Measurements from ENCODE around the gene ZNF311.
A peak's percentile ranks its signal among the peaks of the same experiment; 100 is the strongest.

The ZNF311 gene

DNA sequence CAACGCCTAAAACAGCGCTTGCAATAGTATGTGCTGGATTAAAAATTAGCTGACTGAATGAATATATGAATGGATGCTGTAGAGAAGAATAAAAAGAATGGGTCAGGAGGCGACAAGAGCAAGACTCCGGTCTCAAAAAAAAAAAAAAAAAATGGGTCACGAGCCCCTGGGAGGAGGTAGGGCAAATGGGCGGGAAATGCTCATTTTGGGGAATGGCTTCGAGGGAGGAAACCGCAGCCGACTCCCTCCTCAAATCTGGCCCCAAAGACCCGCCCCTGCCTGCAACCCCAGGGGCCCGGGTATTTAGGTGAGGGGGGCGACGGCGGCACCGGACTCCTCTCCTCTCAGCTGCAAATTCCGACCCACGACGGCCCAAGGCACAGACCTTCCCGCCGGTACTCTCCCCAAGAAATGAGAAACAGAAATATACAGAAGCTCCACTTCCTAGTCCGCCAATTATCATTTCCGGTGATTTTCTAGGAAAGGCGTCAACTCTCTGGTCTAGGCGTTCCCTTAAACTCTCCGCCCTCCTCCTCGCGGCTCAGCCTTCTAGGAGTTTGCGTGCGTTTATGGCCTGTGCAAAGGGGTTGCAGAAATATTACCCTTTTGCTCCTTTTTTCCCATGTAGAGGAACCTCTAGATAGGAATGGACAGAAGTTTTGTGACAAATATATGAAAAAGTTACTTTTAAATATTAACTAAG, at the start of gene ZNF311:
Gene ZNF311, minus strand, starts transcription at position 133 of the 703 bp plus-strand sequence. CDS start 1,361 bp downstream, outside the sequence.
- peak; percentile 62 for DNase-seq (ENCODE audit: low read depth)

DNA sequence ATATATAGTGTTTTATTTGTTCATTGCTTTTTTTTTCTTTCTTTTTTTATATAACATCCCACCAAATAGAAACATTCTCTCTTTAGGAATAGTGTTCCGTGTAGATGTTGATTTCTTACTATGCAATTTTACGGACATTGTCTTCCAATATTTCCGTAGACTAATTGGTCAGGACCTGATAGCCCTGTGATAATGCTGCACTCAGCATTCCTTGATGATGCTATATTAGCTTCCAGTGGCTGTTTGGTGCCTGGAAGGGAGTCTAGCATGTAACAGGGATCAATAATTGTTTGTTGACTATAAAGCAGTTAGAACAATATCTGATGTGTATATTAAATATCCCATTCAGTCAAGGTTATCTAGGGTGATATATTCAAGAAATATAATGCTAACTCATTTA, 46.6 kb upstream of the ZNF311 start:
- DNase-seq (ENCODE audit: low read depth): no peak

DNA sequence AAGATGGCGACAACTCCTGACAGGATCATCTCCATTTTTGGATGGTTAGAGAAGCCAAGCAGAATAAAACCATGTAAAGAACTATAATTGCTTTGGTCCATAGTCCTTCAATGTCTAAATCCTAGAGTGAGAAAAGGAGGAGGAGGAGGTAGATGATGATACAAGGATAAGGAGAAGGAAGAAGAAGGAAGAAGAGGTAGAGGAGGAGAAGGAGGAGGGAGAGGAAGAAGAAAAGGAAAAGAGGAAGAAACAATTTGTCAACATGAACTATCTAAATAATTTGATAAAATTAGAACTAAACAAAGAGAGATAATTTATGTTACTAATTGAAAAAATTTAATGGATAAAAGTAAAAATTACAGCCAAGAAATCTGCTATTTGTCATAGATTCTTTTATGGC, 40.0 kb upstream of the ZNF311 start, which contains the start of gene OR2W1:
Gene OR2W1, minus strand, starts transcription at position 101 of the 400 bp plus-strand sequence. Its CDS starts 0 bp downstream, at position 101.
- DNase-seq (ENCODE audit: low read depth): no peak

DNA sequence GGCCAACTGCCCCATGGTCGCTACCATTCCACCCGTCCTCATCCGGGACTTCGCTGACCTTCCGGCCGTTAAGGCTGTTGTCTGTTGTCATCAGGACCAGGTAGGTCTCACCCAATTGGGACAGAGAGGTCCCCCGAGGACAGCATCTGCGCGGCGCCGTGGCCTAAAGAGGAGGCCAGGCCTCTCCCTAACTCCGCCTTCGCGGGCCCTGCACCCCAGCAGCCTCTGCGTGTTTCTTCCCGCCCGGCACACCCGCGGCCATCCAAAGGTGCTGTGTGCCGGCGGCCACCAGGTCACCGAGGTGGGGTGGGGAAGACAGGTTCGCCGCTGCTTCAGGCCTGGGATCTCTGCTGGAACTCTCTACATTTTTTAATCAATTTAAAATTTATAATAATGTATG, 30.8 kb upstream of the ZNF311 start:
- DNase-seq (ENCODE audit: low read depth): no peak

DNA sequence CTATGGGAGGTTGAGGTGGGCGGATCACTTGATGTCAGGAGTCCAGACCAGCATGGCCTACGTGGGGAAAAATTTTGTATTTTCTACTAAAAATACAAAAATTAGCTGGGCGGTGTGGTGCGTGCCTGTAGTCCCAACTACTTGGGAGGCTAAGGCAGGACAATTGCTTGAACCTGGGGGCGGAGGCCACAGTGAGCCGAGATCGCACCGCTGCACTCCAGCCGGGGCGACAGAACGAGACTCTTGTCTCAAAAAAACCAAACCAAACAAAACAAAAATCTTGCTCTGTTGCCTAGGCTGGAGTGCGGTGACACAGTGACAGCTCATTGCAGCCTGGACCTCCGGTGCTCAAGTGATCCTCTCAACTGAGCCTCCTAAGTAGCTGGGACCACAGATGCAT, 23.7 kb upstream of the ZNF311 start:
- DNase-seq (ENCODE audit: low read depth): no peak

DNA sequence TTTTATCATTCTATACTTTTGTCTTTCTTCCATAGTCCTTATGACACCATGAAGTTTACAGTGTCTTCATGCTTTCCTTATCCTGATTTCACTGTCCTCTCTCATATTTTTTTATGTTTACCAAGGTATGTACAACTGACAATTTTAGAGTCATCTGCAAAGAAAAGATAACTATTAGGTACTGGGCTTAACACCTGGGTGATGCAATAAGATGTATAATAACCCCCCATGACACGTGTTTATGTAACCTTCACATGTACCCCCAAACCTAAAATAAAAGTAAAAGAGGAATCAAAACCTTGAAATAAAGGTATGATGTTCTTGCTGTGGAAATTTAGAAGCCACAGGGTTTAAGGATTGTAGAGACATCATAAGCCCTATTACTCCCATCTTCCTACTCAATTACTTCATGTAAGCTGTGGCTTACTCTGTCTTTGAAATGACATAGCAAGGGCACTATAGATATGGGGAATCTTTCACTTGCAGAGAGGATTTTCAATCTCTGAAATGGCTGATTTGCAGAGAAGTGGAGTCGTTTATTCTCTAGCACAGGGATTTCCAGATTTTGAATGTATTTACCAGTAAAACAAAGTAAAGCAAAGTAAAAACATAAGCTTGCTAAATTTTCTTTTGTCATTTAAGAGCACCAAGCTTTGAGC, 20.9 kb upstream of the ZNF311 start:
- DNase-seq (ENCODE audit: low read depth): no peak

DNA sequence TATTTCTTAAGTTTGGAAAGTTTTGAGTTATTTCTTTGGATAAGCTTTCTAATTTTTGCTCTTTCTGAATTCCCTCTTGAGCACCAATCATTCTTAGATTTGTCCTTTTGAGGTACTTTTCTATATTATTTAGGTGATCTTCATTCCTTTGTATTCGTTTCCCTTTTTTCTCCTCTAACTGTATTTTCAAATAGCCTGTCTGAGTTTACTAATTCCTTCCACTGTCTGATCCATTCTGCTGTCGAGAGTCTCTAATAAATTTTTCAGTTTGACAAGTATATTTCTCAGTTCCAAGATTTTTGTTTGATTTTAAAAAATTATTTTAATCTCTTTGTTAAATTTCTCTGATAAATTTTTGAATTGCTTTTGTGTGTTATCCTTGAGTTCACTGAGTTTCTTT, 16.3 kb upstream of the ZNF311 start:
- DNase-seq (ENCODE audit: low read depth): no peak

DNA sequence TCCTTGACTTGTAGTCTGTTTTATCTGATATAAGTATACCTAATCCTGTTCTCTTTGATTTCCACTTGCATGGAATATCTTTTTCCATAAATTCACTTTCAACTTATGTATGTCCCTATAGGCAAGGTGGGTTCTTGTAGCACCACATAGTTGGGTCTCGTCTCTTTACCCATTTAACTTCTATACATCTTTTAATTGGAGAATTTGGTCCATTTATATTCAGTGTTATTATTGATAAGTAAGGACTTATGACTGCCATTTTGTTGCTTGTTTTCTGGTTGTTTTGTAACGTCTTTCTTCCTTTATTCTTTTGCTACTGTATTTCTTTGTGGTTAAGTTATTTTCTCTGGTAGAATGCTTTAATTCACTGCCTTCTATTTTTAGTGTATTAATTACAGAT, 14.5 kb upstream of the ZNF311 start:
- no peak for DNase-seq (ENCODE audit: low read depth)

DNA sequence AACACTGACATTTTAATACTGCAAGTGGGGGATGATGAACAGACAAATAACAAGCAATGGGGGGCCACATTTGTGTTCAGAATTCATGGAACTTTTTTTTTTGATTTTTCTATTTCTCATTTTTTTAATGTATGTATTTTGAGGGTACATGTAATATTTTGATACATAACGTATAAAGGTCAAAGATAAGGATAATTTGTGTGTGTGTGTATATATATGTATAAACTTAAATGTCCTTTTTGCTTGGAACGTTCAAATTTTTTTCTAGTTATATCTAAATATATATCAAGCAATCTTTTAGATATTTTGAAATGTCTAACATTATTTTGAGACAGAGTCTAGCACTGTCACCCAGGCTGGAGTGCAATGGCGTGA, 12.3 kb upstream of the ZNF311 start:
- DNase-seq (ENCODE audit: low read depth): no peak

DNA sequence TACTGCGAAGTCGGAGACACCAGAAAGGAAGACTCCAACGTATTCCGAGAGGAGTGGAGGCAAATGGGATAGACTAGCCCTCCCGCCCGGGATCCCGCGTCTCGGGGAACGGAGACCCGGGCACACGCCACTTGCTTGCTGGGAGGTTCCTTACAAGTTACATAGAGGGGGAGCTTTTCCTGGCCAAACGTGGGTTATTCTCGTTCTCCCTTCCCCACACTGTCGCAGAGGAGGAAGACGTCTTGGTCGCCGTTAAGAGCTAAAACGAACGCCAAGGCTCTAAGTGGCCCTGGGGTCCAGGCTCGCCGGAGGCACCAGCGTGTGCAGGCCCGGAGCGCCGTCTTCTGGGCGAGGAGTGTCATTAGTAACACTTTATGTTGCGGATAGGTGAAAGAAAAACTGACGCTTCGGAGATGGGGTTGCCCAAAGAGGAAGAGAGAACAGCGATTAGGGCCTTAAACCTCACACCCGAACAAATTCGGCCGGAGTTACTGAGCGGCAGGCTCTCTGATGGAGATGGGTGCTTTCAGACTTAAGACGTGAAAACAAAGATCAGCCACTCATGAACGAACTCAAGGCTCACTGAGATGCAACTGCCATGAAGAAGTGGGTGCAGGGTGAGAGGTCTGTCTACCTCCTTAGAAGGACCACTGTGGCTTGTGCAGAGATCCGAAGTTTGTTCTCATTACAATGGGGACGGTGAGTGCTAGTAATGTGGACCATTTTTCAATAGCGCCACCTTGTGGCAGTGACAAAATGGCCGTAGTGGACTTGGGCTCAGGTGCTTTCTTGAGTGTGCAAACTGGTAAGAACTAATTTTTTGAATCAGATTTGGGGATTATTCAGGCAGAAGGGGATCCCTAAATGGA, 11.7 kb upstream of the ZNF311 start:
- peak; percentile 80 for DNase-seq (ENCODE audit: low read depth)

DNA sequence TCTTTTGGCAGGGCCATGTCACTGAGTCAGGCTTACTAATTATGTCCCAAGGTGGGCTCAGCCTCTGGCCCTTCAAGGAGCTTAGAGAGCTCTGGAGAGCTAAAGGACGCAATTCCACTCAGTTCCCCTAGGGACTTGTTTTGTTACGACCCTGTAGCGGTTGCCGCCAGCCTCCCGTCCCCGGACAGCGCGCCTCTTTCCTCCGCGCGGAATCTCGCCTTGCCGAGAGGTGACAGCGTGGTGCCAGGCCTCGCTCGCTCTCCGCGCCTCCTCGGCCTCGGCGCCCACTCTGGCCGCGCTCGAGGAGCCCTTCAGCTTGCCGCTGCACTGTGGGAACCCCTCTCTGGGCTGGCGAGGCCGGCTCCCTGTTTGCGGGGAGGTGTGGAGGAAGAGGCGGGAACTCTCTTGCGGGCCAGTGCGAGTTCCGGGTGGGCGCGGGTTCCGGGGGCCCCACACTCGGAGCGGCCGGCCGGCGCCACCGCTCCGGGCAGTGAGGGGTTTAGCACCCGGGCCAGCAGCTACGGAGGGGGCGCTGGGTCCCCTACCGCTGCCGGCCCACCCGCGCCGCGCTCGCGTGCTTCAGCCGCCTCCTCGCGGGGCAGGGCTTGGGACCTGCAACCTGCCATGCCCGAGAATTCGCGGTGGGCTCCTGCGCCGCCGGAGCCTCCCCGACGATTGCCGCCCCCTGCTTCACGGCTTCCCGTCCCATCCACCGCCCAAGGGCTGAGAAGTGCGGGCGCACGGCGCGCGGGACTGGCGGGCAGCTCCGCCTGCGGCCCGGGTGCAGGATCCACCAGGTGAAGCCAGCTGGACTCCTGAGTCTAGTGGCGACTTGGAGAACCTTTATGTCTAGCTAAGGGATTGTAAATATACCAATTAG, 9.9 kb upstream of the ZNF311 start:
- peak; percentile 31 for DNase-seq (ENCODE audit: low read depth)

DNA sequence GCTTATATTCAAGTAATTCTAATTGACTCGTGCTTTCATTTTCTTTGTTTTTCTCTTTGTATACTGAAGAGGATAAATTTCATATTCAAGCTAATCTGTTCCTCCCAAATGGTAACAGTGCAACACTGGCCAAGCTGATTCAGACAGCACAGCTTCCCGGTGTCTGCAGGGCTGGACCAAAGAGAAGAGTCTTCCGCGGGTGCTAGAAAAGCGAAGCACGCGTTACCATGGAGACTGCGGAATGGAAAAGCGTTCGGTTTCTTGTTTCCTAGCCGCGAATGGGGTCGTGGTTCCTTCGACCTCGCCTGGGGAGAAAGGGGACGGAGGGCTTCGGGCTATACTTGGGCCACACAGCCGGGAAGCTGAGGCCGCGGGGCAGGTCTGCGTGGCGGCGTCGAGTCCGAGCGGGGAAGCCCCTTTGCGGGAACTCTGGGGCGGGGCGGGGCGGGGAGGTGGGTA, 6.2 kb upstream of the ZNF311 start:
- peak; percentile 73 for DNase-seq (ENCODE audit: low read depth)

DNA sequence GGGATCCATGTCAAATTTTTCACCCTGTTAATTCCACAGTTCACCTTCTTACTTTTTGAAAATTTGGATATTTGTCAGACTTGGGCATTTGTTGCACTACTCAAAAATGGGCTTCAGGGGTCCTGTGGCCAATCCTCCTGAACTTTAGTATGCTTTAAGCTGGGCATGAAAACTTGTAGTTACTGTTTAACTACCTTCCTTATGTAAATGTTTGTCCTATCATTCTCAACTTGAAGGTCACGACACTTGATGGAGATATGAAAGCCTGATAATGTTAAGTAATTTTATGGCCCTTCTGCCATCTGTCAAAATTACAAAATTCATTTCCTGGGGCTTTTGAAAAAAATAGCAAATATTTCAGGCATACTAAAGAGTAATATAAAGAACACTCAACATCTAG, 4.2 kb upstream of the ZNF311 start:
- DNase-seq (ENCODE audit: low read depth): no peak

DNA sequence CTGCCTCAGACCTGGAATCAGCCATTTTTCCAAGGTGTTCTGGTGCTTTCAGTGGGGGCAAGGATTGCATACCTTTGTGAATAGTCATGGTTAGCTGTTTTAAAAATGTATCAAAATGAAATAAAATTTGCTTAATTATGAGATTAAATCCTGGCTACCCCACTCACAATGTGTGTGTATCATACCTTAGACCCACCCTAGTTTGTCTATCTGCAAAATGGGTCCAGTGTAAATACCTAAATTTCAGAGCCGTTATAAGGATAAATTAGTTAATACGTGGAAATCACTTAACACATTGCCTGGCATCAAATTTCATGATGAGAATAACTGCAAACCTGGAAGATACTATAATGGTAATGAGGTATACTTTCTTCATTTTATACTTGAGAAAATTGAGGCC, 3.0 kb upstream of the ZNF311 start:
- no peak for DNase-seq (ENCODE audit: low read depth)

DNA sequence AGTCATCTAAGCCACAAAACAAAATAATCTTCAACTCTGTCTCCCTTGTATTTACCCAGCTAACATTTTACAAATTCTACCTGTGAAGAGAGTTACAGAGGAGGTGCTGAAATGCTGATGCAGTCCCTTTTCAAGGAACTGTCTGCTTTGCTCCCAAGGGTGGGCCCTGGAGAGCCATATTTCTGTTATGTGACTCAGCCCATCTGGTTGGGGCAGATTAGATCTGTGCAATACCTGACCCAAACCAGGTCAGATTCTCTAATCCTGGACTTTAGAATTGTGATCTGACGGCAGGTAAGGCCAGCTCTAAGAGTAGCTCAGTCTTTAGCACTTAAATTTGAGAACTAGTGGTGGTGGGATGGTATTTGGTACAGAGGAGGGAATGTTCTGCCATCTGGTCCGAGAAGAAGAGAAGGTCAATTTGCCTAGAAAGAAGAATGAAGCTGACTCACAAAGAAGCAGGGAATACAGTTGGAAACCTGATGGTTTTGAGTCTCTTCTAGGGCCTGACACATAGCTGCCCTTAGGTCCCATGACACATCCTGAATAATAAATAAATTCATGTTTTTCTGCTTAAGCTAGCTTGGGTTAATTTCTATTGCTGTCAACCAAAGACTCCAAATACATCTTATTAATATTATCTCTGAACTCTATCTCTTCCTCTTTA, 8.1 kb downstream of the ZNF311 start:
- peak; percentile 73 for DNase-seq (ENCODE audit: low read depth)

DNA sequence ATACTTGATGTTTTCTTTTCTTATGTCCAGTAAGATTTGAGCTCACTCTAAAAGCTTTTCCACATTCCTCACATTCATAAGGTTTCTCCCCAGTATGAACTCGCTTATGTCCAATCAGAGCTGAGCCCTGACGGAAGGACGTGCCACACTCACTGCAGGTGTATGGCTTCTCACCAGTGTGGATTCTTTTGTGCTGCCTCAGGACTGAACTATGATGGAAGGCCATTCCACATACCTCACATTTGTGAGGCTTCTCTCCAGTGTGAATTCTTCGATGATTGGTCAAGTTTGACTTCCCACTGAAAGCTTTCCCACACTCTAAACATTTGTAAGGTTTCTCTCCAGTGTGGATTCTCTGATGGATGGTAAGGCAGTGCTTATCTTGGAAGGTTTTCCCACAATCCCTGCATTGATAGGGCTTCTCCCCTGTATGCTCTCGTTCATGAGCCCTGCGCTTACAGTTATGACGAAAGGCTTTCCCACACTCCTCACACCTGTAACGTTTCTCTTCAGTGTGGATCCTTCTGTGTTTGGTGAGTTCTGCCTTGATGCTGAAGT, 9.9 kb downstream of the ZNF311 start:
- no peak for DNase-seq (ENCODE audit: low read depth)

DNA sequence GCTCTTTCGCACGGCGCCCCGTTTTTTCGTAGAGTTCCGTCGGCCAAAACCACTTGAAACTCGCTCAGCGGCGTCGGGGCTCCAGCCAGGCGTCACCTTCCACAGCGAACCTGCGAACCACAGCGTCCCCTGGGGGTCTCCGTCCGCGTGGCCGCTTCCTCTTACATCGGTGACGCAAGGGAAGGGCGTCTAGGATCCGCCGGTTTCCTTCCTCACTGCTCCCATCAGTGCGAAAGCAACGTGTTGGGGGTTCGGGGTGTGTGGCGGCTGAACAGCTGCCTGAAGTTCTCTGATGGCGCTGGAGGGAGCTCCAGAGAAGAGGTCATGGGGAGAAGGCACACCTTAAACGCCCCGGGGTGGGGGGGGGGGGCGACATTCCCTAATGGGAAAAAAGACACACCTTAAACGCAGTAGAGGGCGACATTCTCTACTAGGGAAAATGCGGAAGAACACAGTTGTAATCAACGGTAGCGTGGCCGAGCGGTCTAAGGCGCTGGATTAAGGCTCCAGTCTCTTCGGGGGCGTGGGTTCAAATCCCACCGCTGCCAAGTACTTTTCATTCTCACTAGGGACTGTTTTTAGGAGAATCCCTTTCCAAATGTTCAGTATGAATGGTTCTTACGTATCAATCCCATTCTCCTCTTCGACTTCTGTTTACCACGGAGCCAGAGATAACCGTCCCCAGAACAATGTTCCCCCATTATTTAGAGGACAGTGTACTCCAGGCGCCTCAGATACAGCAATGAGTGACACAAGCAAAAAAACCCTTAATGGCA, 16.4 kb downstream of the ZNF311 start:
- DNase-seq (ENCODE audit: low read depth): peak; percentile 53

DNA sequence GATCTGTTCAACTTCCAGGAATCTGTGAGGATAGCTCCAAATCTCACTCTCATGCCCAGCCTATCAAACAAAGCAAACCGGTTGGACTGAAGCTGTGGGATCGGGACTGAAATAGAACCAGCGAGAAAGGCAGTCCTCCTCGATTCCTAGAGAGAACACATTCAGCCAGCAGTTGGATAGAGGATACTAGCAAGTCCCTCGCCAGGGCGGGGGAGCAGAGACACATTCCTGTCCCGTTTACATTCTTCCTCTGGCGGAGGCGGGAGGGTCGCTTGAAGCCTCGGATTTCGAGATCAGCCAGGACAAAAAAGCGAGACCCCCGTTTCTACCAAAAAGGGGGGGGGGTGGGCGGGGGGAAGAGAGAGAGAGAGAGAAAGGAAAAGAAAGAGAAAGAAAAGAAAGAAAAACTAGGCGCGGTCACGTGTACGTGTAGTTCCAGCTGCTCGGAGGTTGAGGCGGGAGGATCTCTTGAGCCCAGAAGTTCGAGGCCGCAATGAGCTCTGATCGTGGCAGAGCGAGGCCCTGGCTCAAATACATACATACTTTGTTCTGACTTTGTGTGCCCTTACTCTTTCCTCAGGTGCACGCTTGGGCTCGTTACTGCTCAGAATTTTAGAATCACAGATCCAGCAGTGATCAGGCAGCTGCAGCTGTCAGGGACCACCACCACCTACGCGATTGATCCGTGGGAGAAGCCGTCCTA, 19.5 kb downstream of the ZNF311 start:
- peak; percentile 97 for DNase-seq (ENCODE audit: low read depth)

DNA sequence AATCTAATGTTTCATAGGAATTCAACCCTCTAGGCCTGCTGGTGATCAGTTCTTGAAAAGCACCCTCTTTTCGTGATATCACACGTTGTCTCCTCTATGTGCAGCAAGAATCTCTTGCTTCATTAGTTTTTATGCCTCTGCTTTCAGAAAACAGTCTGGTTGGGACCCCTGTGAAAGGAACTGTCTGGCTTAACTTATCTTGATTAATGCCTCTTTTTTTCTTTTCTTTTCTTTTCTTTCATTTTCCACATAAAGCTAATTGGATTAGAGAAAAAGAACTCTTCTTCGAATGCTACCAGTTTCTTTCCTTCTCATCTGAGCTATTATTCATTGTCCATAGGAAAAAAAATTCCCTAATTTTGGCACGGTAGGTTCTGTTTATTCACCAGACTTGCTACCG, 21.3 kb downstream of the ZNF311 start:
- DNase-seq (ENCODE audit: low read depth): no peak

Data from ELR (cell line).